ENCODE data around the gene MYOZ1. TPM values are rescaled to one million over a fixed set of nuclear protein-coding genes. Genes with fewer than 3 reads are reported as not detected.

MYOZ1 gene
- total RNA-seq, 1 experiment from 2014 or later: not detected

DNA sequence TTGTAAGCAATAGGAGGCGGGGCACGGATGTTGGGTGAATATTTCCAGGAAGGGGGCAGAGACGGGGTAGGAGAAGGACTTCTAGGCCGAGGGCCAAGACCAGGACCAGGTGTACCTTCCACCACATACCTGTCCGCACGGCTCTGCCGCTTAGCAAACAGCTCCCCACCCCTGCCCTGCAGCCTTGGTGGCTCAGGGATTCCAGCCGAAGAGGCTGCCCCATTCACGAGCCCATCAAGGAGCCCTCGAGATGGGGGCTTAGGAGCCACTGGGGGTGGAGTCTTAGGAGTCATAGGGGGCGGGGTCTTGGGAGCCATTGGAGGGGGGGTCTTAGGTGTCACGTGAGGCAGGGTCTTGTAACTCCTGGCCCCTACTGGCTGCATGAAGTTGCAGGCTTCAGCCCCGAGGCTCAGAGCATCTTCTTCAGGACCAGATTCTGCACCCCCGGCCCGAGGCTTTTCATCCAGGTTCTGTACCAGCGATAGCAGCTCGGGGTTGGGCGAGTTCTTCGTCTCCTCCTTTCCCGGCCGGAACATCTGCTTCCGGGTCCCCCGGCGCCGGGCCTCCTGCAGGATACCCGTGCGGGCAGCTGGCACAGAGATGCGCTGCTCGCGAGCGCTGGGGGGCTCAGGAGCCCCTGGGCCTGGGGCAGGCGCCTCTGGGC is 6.1 kb upstream of the MYOZ1 start:
- 0 out of 2 replicates have a peak, but pooled peaks cover 4% of the 10 kb centered on the region for H3K27me3 ChIP-seq (ENCODE audit: insufficient read depth, low read length)
- CTCF ChIA-PET: no interaction called here
- H3K9me2 ChIP-seq (ENCODE audit: insufficient read depth): no peaks in the 10 kb centered on the region
- TF ChIP-seq RAD21 (IDR thresholded peaks at IDR 0.05; ENCODE audit: low read depth): no peak
- no peak overlapping the region for H2AFZ ChIP-seq (ENCODE audit: low read depth, low read length, poor library complexity, severe bottlenecking)
- ATAC-seq: no peak
- POLR2A ChIA-PET: no interaction called here
- H3K4me3 ChIP-seq (replicated peaks in 1 of 2; ENCODE audit: low read depth in 1 of 2, low read length in 2 of 2): no peak overlapping the region
- H3K27ac ChIP-seq (ENCODE audit: low read depth, low read length): no peak overlapping the region
- no peaks in the 10 kb centered on the region for H3K36me3 ChIP-seq (ENCODE audit: control insufficient read depth in 1 of 2, insufficient read depth in 2 of 2, low read length in 2 of 2)
- intact Hi-C loops (cut with micrococcal nuclease): no loop called here
- RAD21 ChIA-PET (ENCODE audit: low non-redundant PET in 1 of 2, low total read pairs in 2 of 2, uncharacterized antibody in 2 of 2, unreplicated experiment in 2 of 2): no interaction called here
- no peaks in the 10 kb centered on the region for H4K20me1 ChIP-seq (ENCODE audit: insufficient read depth)
- no TSS peak for BruUV-seq (replicated peaks)
- H3K4me2 ChIP-seq (ENCODE audit: low read length): no peak overlapping the region
- DNase-seq (ENCODE audit: low read depth, low spot score): no peak
- no peaks in the 10 kb centered on the region for H3K9me3 ChIP-seq (ENCODE audit: control insufficient read depth in 1 of 2, insufficient read depth in 1 of 2, low read depth in 1 of 2, low read length in 2 of 2)
- H3K79me2 ChIP-seq (ENCODE audit: insufficient read depth, low read length): no peaks in the 10 kb centered on the region
- no peak overlapping the region for H3K9ac ChIP-seq (ENCODE audit: low read length)
- peaks cover 0 to 11% of the 10 kb centered on the region in 2 experiments; a peak in 3 of 4 replicates for H3K4me1 ChIP-seq (ENCODE audit: control insufficient read depth in 1 of 2, insufficient read depth in 2 of 2, low read length in 2 of 2)

DNA sequence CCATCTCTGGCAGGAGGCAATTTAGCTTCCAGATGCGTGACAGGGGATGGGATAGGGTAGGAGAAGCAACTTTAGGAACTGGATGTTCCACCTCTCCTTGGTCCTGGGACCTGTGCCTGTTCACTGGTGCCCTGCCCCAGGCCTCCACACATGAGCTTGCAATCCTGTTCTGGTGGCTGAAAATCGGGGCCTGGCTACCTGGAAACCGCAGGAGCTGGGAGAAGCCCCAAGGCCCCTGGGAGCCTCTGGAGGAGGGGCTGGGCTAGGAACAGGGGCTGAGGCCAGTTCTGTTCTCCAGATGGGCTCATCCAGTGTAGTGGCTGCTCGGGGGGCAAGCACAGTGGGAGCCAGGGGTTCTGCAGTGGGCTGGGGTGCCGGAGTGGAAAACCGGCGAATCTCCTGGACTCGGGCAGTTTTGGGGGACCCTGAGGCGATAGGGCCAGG is 5.3 kb upstream of the MYOZ1 start:
- ChIA-PET POLR2A (interaction anchor here (0.6 kb wide), 1 partner anchor 1205 kb away, joined by 7 read pairs; no protein-coding TSS in a partner anchor), RAD21 (ENCODE audit: low non-redundant PET in 1 of 2, low total read pairs in 2 of 2, uncharacterized antibody in 2 of 2, unreplicated experiment in 2 of 2) (interaction anchor here in 1 of 2 experiments (0.5 kb wide), 1 partner anchor 115 kb away, joined by 3 read pairs; no protein-coding TSS in a partner anchor), CTCF (interaction anchor here (4.1 kb wide), 1 partner anchor 117 kb away, joined by 36 read pairs; no protein-coding TSS in a partner anchor)
- peaks cover 0 to 11% of the 10 kb centered on the region in 2 experiments; a peak in 3 of 4 replicates for H3K4me1 ChIP-seq (ENCODE audit: control insufficient read depth in 1 of 2, insufficient read depth in 2 of 2, low read length in 2 of 2)
- no peak overlapping the region for H3K9ac ChIP-seq (ENCODE audit: low read length)
- no peak overlapping the region for H3K27ac ChIP-seq (ENCODE audit: low read depth, low read length)
- DNase-seq (ENCODE audit: low read depth, low spot score): no peak
- no peaks in the 10 kb centered on the region for H3K36me3 ChIP-seq (ENCODE audit: control insufficient read depth in 1 of 2, insufficient read depth in 2 of 2, low read length in 2 of 2)
- no peaks in the 10 kb centered on the region for H3K9me3 ChIP-seq (ENCODE audit: control insufficient read depth in 1 of 2, insufficient read depth in 1 of 2, low read depth in 1 of 2, low read length in 2 of 2)
- intact Hi-C loops (cut with micrococcal nuclease): no loop called here
- no peak overlapping the region for H3K4me3 ChIP-seq (replicated peaks in 1 of 2; ENCODE audit: low read depth in 1 of 2, low read length in 2 of 2)
- TF ChIP-seq ELF1 (IDR thresholded peaks at IDR 0.05; ENCODE audit: borderline replicate concordance, low read depth) (no peak), POLR2A (IDR thresholded peaks at IDR 0.05; ENCODE audit: borderline replicate concordance, extremely low read depth, insufficient read depth, insufficient read length) (no peak), ZFX (IDR thresholded peaks at IDR 0.05) (no peak), POLR2AphosphoS5 (IDR thresholded peaks at IDR 0.05; ENCODE audit: low read depth, low read length) (no peak), JUND (IDR thresholded peaks at IDR 0.05) (no peak), TCF7L2 (IDR thresholded peaks at IDR 0.05; ENCODE audit: borderline replicate concordance, extremely low read depth, insufficient read depth, insufficient read length) (no peak)
- TF ChIP-seq, protein P1, sequence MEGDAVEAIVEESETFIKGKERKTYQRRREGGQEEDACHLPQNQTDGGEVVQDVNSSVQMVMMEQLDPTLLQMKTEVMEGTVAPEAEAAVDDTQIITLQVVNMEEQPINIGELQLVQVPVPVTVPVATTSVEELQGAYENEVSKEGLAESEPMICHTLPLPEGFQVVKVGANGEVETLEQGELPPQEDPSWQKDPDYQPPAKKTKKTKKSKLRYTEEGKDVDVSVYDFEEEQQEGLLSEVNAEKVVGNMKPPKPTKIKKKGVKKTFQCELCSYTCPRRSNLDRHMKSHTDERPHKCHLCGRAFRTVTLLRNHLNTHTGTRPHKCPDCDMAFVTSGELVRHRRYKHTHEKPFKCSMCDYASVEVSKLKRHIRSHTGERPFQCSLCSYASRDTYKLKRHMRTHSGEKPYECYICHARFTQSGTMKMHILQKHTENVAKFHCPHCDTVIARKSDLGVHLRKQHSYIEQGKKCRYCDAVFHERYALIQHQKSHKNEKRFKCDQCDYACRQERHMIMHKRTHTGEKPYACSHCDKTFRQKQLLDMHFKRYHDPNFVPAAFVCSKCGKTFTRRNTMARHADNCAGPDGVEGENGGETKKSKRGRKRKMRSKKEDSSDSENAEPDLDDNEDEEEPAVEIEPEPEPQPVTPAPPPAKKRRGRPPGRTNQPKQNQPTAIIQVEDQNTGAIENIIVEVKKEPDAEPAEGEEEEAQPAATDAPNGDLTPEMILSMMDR (IDR thresholded peaks at IDR 0.05 in 2 of 3, conservative IDR thresholded peaks at IDR 0.05 in 1 of 3; ENCODE audit: borderline replicate concordance in 1 of 3, insufficient read depth in 1 of 3, low read depth in 2 of 3, low read length in 2 of 3): no peak
- TF ChIP-seq, protein P2, sequence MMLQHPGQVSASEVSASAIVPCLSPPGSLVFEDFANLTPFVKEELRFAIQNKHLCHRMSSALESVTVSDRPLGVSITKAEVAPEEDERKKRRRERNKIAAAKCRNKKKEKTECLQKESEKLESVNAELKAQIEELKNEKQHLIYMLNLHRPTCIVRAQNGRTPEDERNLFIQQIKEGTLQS (IDR thresholded peaks at IDR 0.05): no peak
- TF ChIP-seq, protein P3, sequence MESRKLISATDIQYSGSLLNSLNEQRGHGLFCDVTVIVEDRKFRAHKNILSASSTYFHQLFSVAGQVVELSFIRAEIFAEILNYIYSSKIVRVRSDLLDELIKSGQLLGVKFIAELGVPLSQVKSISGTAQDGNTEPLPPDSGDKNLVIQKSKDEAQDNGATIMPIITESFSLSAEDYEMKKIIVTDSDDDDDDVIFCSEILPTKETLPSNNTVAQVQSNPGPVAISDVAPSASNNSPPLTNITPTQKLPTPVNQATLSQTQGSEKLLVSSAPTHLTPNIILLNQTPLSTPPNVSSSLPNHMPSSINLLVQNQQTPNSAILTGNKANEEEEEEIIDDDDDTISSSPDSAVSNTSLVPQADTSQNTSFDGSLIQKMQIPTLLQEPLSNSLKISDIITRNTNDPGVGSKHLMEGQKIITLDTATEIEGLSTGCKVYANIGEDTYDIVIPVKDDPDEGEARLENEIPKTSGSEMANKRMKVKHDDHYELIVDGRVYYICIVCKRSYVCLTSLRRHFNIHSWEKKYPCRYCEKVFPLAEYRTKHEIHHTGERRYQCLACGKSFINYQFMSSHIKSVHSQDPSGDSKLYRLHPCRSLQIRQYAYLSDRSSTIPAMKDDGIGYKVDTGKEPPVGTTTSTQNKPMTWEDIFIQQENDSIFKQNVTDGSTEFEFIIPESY (IDR thresholded peaks at IDR 0.05; ENCODE audit: extremely low read depth, insufficient replicate concordance, low read length): no peak
- no peak overlapping the region for H3K4me2 ChIP-seq (ENCODE audit: low read length)
- BruUV-seq (replicated peaks): no TSS peak
- no peaks in the 10 kb centered on the region for H3K79me2 ChIP-seq (ENCODE audit: insufficient read depth, low read length)
- no peak overlapping the region for H2AFZ ChIP-seq (ENCODE audit: low read depth, low read length, poor library complexity, severe bottlenecking)
- no peak for ATAC-seq
- no peaks in the 10 kb centered on the region for H4K20me1 ChIP-seq (ENCODE audit: insufficient read depth)
- H3K9me2 ChIP-seq (ENCODE audit: insufficient read depth): no peaks in the 10 kb centered on the region
- 0 out of 2 replicates have a peak, but pooled peaks cover 4% of the 10 kb centered on the region for H3K27me3 ChIP-seq (ENCODE audit: insufficient read depth, low read length)
